CD14-positive monocyte (primary cell): Measurements from ENCODE around the gene FGF2. TPM values are rescaled to one million over a fixed set of nuclear protein-coding genes. Genes with fewer than 3 reads are reported as not detected.

Experiments
- DNase-seq, 3 donors: peaks; one replicate each; pipeline ENCODE4 v3.0.0-alpha.2; 2011 to 2022
- H2AFZ ChIP-seq: 2 replicates; pipeline ENCODE4 v1.6.0; 2012; ENCODE audit warnings: mild to moderate bottlenecking, low read depth, low read length, inconsistent platforms; ENCODE audit not compliant: insufficient read depth, poor library complexity, severe bottlenecking
- H3K27ac ChIP-seq, 2 donors: 1 replicate in 1 of 2; 2 replicates in 1 of 2; pipeline ENCODE4 v1.5.1; 2012 to 2013; ENCODE audit warnings: low read length in 2 of 2, control low read depth in 1 of 2, inconsistent platforms in 1 of 2, low read depth in 1 of 2, mild to moderate bottlenecking in 1 of 2
- H3K27me3 ChIP-seq, 2 donors: one replicate each; pipeline versions ENCODE4 v1.6.0 to v1.6.1; 2011 to 2013; ENCODE audit warnings: low read length in 2 of 2; ENCODE audit not compliant: control insufficient read depth in 2 of 2, insufficient read depth in 2 of 2
- H3K36me3 ChIP-seq, 2 donors: replicated peaks in 1 of 2; 1 replicate in 1 of 2; 2 replicates in 1 of 2; pipeline versions ENCODE4 v1.5.1 to v1.6.1; 2012 to 2013; ENCODE audit warnings: low read length in 2 of 2, control low read depth in 1 of 2, inconsistent platforms in 1 of 2, mild to moderate bottlenecking in 1 of 2; ENCODE audit not compliant: insufficient read depth in 2 of 2, control insufficient read depth in 1 of 2
- H3K4me1 ChIP-seq, 2 donors: 1 replicate in 1 of 2; 2 replicates in 1 of 2; pipeline versions ENCODE4 v1.5.1 to v1.6.1; 2012 to 2013; ENCODE audit warnings: low read length in 2 of 2, control low read depth in 1 of 2, inconsistent platforms in 1 of 2, mild to moderate bottlenecking in 1 of 2, moderate library complexity in 1 of 2; ENCODE audit not compliant: insufficient read depth in 2 of 2, control insufficient read depth in 1 of 2
- H3K4me2 ChIP-seq: replicated peaks from 2 replicates; pipeline ENCODE3; 2012; ENCODE audit warnings: low read length, moderate library complexity, mild to moderate bottlenecking; ENCODE audit not compliant: poor library complexity, severe bottlenecking; ENCODE audit errors: extremely low read depth
- H3K4me3 ChIP-seq, 3 experiments: fragments of 200-600 bp in 1 of 3; sonication (generic) in 1 of 3; replicated peaks in 1 of 3; 1 replicate in 2 of 3; 2 replicates in 1 of 3; pipeline ENCODE4 v1.5.1; 2011 to 2013; ENCODE audit warnings: low read length in 3 of 3, mild to moderate bottlenecking in 3 of 3, control low read depth in 2 of 3, low read depth in 2 of 3, inconsistent platforms in 1 of 3, moderate library complexity in 1 of 3
- H3K79me2 ChIP-seq: 2 replicates; pipeline ENCODE4 v1.6.0; 2012; ENCODE audit warnings: mild to moderate bottlenecking, control low read depth, inconsistent platforms, low read length, moderate library complexity; ENCODE audit not compliant: insufficient read depth
- H3K9ac ChIP-seq: 2 replicates; pipeline ENCODE4 v1.6.0; 2017; ENCODE audit warnings: low read length, mild to moderate bottlenecking; ENCODE audit not compliant: insufficient read depth, poor library complexity, severe bottlenecking
- H3K9me3 ChIP-seq, 2 donors: replicated peaks in 1 of 2; 1 replicate in 1 of 2; 2 replicates in 1 of 2; pipeline versions ENCODE4 v1.5.1 to v1.6.1; 2012 to 2013; ENCODE audit warnings: low read length in 2 of 2, control low read depth in 1 of 2; ENCODE audit not compliant: control insufficient read depth in 1 of 2, insufficient read depth in 1 of 2
- H4K20me1 ChIP-seq: 2 replicates; pipeline ENCODE4 v1.6.0; 2012; ENCODE audit warnings: mild to moderate bottlenecking, low read length, control low read depth, moderate library complexity; ENCODE audit not compliant: insufficient read depth
- H3K27ac Mint-ChIP-seq, 7 donors: one replicate each; pipeline ENCODE4 v1.8.0; 2020; ENCODE audit warnings: mild to moderate bottlenecking in 7 of 7, mixed read lengths in 7 of 7, moderate library complexity in 6 of 7, inconsistent platforms in 2 of 7
- H3K27me3 Mint-ChIP-seq, 3 donors: one replicate each; pipeline ENCODE4 v1.8.0; 2021 to 2022; ENCODE audit warnings: low read depth in 3 of 3, mild to moderate bottlenecking in 3 of 3, mixed read lengths in 3 of 3, moderate library complexity in 3 of 3, inconsistent platforms in 1 of 3
- H3K36me3 Mint-ChIP-seq, 2 donors: one replicate each; pipeline ENCODE4 v1.8.0; 2020; ENCODE audit warnings: mixed read lengths in 2 of 2, inconsistent platforms in 1 of 2, mild to moderate bottlenecking in 1 of 2
- H3K4me1 Mint-ChIP-seq: one replicate; pipeline ENCODE4 v1.8.0; 2020; ENCODE audit warnings: mild to moderate bottlenecking, mixed read lengths
- H3K4me3 Mint-ChIP-seq, 2 donors: one replicate each; pipeline ENCODE4 v1.8.0; 2020; ENCODE audit warnings: mild to moderate bottlenecking in 2 of 2, mixed read lengths in 2 of 2, moderate library complexity in 1 of 2
- H3K9me3 Mint-ChIP-seq, 7 donors: one replicate each; pipeline ENCODE4 v1.8.0; 2020 to 2022; ENCODE audit warnings: mixed read lengths in 7 of 7, mild to moderate bottlenecking in 6 of 7, moderate library complexity in 6 of 7, inconsistent platforms in 2 of 7
- WGBS: methylation state at CpG from one replicate; pipeline ENCODE4 v1.1.5; 2013; ENCODE audit warnings: missing lambda C conversion rate; ENCODE audit not compliant: insufficient coverage; 5-methylcytosine and 5-hydroxymethylcytosine counted together
- intact Hi-C, 2 donors: fragments of 100-400 bp; cut with micrococcal nuclease; formaldehyde crosslinking; loops; one replicate each; pipeline versions ENCODE4 v1.15.0 to v1.15.1; 2023
- polyA plus RNA-seq, 3 donors: library from polyadenylated mRNA; depleted of rRNA in 1 of 3; unstranded in 2 of 3; stranded (reverse) in 1 of 3; fragments of 300-500 nt in 2 of 3; fragments of >200 nt in 1 of 3; fragmentation: Illumina TruSeq in 2 of 3; gene quantifications; 1 replicate in 2 of 3; 2 replicates in 1 of 3; pipeline ENCODE4 v1.2.3, GENCODE V29; 2012 to 2021
- TF ChIP-seq, protein P1 (sequence below): fragments of 200-600 bp; IDR thresholded peaks from one replicate; pipeline ENCODE4 v1.8.0; 2022; ENCODE audit warnings: antibody characterized with exemption, mild to moderate bottlenecking

The FGF2 gene
- polyA plus RNA-seq, 3 donors = not detected

- Mint-ChIP-seq H3K36me3 (peaks cover 2 to 6% of the 10 kb centered on the region in 2 donors), H3K27ac (no peak overlapping the region), H3K4me1 (no peaks in the 10 kb centered on the region), H3K27me3 (no peaks in the 10 kb centered on the region), H3K4me3 (no peak overlapping the region), H3K9me3 (no peaks in the 10 kb centered on the region)
- Histone ChIP-seq H2AFZ (no peak overlapping the region), H3K9ac (no peak overlapping the region), H3K4me2 (no peak overlapping the region), H4K20me1 (no peaks in the 10 kb centered on the region), H3K27ac (no peak overlapping the region), H3K9me3 (no peaks in the 10 kb centered on the region), H3K4me1 (no peaks in the 10 kb centered on the region), H3K36me3 (no peaks in the 10 kb centered on the region), H3K4me3 (no peak overlapping the region), H3K79me2 (no peaks in the 10 kb centered on the region), H3K27me3 (no peaks in the 10 kb centered on the region)
- WGBS = no CpG with 5 or more reads among the region's 1 CpG
- intact Hi-C loops = no loop called here
- DNase-seq = no peak
- TF ChIP-seq, protein P1, sequence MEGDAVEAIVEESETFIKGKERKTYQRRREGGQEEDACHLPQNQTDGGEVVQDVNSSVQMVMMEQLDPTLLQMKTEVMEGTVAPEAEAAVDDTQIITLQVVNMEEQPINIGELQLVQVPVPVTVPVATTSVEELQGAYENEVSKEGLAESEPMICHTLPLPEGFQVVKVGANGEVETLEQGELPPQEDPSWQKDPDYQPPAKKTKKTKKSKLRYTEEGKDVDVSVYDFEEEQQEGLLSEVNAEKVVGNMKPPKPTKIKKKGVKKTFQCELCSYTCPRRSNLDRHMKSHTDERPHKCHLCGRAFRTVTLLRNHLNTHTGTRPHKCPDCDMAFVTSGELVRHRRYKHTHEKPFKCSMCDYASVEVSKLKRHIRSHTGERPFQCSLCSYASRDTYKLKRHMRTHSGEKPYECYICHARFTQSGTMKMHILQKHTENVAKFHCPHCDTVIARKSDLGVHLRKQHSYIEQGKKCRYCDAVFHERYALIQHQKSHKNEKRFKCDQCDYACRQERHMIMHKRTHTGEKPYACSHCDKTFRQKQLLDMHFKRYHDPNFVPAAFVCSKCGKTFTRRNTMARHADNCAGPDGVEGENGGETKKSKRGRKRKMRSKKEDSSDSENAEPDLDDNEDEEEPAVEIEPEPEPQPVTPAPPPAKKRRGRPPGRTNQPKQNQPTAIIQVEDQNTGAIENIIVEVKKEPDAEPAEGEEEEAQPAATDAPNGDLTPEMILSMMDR = no peak
Measured at GRCh38 chr4:122895336-122895995, 68.8 kb downstream of the FGF2 start.

DNA sequence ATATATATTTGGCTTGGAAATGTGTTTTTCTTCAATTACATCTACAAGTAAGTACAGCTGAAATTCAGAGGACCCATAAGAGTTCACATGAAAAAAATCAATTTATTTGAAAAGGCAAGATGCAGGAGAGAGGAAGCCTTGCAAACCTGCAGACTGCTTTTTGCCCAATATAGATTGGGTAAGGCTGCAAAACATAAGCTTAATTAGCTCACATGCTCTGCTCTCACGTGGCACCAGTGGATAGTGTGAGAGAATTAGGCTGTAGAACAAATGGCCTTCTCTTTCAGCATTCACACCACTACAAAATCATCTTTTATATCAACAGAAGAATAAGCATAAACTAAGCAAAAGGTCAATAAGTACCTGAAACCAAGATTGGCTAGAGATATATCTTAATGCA lies 69.6 kb downstream of the FGF2 start:
- no peak for DNase-seq
- no peak overlapping the region for H3K4me2 ChIP-seq
- no peaks in the 10 kb centered on the region for H3K4me1 ChIP-seq
- TF ChIP-seq, protein P1 = no peak
- intact Hi-C loops = no loop called here
- no peaks in the 10 kb centered on the region for H3K4me1 Mint-ChIP-seq
- no CpG with 5 or more reads among the region's 1 CpG for WGBS
- no peaks in the 10 kb centered on the region for H3K27me3 ChIP-seq
- H3K79me2 ChIP-seq = no peaks in the 10 kb centered on the region
- H3K9ac ChIP-seq = no peak overlapping the region
- H3K4me3 Mint-ChIP-seq = no peak overlapping the region
- H3K4me3 ChIP-seq = no peak overlapping the region
- H3K27ac ChIP-seq = no peak overlapping the region
- H3K36me3 Mint-ChIP-seq = peaks cover 2 to 10% of the 10 kb centered on the region in 2 donors
- H3K27me3 Mint-ChIP-seq = no peaks in the 10 kb centered on the region
- no peaks in the 10 kb centered on the region for H3K9me3 ChIP-seq
- no peaks in the 10 kb centered on the region for H3K36me3 ChIP-seq
- no peak overlapping the region for H2AFZ ChIP-seq
- no peaks in the 10 kb centered on the region for H3K9me3 Mint-ChIP-seq
- no peaks in the 10 kb centered on the region for H4K20me1 ChIP-seq
- no peak overlapping the region for H3K27ac Mint-ChIP-seq
